ENCODE results near the gene MS4A15. TPM values are rescaled to one million over a fixed set of nuclear protein-coding genes. Genes with fewer than 3 reads are reported as not detected.

Gene MS4A15
- total RNA-seq, 1 donor from 2014 or later, result not detected

DNA sequence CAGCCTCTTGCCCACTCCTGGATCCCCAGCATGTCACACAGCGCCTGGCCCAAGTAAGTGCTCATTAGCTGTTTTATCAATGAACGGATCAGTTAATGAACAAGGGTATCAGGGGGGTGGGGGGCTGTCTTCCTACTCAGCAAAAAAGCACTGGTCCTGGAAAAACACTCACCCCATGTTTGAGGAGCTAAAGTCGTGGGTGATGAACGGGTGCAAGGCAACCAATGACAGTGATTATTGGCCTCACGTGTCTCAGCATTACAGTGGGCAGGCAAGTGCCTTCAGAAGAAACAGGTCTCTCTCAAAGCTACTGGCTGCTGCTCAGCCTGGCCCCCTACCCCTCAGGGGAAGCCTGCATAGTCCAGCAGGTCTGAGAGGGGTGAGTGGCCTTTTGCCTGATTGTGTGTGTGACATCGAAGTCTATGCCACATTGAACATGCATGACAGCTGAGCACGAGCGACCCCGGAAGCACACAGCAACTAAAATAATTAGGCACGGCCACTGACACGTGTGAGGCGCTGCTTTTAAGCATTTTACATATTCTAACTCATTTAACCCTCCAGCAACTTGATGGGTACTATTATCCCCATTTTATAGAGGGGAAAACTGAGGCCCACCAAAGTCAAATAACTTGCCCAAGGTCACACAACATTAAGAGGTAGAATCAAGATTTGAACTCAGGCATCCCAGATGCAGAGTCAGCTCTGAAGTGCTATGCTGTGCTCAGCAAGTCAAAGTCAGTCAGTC is 25.9 kb downstream of the MS4A15 start:
- Histone ChIP-seq H3K27me3 (no peaks in the 10 kb centered on the region), H3K4me3 (no peak overlapping the region), H3K27ac (no peak overlapping the region), H3K36me3 (no peaks in the 10 kb centered on the region), H3K9ac (no peak overlapping the region), H3K4me2 (no peak overlapping the region), H3K9me3 (ENCODE audit: low read depth) (no peaks in the 10 kb centered on the region), H3K4me1 (no peaks in the 10 kb centered on the region), H4K20me1 (ENCODE audit: low read depth) (no peaks in the 10 kb centered on the region), H3F3A (ENCODE audit: low read depth) (no peaks in the 10 kb centered on the region), H3K79me2 (ENCODE audit: low read depth) (no peaks in the 10 kb centered on the region), H2AFZ (replicated peaks) (no peak overlapping the region)
- H3K36me3 Mint-ChIP-seq, result no peaks in the 10 kb centered on the region
- H3K4me1 Mint-ChIP-seq, result peaks cover 15% of the 10 kb centered on the region
- H3K27ac Mint-ChIP-seq, result no peak overlapping the region
- H3K9me3 Mint-ChIP-seq, result no peaks in the 10 kb centered on the region
- no peak overlapping the region for H3K4me3 Mint-ChIP-seq
- no peak for DNase-seq (ENCODE audit: low spot score)
- TF ChIP-seq, protein P1, sequence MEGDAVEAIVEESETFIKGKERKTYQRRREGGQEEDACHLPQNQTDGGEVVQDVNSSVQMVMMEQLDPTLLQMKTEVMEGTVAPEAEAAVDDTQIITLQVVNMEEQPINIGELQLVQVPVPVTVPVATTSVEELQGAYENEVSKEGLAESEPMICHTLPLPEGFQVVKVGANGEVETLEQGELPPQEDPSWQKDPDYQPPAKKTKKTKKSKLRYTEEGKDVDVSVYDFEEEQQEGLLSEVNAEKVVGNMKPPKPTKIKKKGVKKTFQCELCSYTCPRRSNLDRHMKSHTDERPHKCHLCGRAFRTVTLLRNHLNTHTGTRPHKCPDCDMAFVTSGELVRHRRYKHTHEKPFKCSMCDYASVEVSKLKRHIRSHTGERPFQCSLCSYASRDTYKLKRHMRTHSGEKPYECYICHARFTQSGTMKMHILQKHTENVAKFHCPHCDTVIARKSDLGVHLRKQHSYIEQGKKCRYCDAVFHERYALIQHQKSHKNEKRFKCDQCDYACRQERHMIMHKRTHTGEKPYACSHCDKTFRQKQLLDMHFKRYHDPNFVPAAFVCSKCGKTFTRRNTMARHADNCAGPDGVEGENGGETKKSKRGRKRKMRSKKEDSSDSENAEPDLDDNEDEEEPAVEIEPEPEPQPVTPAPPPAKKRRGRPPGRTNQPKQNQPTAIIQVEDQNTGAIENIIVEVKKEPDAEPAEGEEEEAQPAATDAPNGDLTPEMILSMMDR (IDR thresholded peaks at IDR 0.05), result no peak
- no peak for TF ChIP-seq EZH2 (IDR thresholded peaks at IDR 0.05)
- TF ChIP-seq EZH2phosphoT487 (IDR thresholded peaks at IDR 0.05), result no peak
- peaks cover 4% of the 10 kb centered on the region for H3K27me3 Mint-ChIP-seq (ENCODE audit: insufficient read depth, low read depth)

GRCh38 chr11:60783141-60783484 is 26.4 kb downstream of the MS4A15 start:
- Histone ChIP-seq H4K20me1 (ENCODE audit: low read depth) (no peaks in the 10 kb centered on the region), H3K9me3 (ENCODE audit: low read depth) (no peaks in the 10 kb centered on the region), H3K36me3 (no peaks in the 10 kb centered on the region), H2AFZ (replicated peaks) (no peak overlapping the region), H3K27ac (no peak overlapping the region), H3K27me3 (no peaks in the 10 kb centered on the region), H3K4me1 (no peaks in the 10 kb centered on the region), H3F3A (ENCODE audit: low read depth) (no peaks in the 10 kb centered on the region), H3K4me3 (no peak overlapping the region), H3K9ac (no peak overlapping the region), H3K79me2 (ENCODE audit: low read depth) (no peaks in the 10 kb centered on the region), H3K4me2 (no peak overlapping the region)
- peaks cover 2% of the 10 kb centered on the region for H3K27me3 Mint-ChIP-seq (ENCODE audit: insufficient read depth, low read depth)
- no peak overlapping the region for H3K27ac Mint-ChIP-seq
- no peak overlapping the region for H3K4me3 Mint-ChIP-seq
- no peaks in the 10 kb centered on the region for H3K9me3 Mint-ChIP-seq
- no peak for DNase-seq (ENCODE audit: low spot score)
- peaks cover 15% of the 10 kb centered on the region for H3K4me1 Mint-ChIP-seq
- TF ChIP-seq, protein P1 (IDR thresholded peaks at IDR 0.05), result no peak
- no peak for TF ChIP-seq EZH2 (IDR thresholded peaks at IDR 0.05)
- no peak for TF ChIP-seq EZH2phosphoT487 (IDR thresholded peaks at IDR 0.05)
- H3K36me3 Mint-ChIP-seq, result no peaks in the 10 kb centered on the region

DNA sequence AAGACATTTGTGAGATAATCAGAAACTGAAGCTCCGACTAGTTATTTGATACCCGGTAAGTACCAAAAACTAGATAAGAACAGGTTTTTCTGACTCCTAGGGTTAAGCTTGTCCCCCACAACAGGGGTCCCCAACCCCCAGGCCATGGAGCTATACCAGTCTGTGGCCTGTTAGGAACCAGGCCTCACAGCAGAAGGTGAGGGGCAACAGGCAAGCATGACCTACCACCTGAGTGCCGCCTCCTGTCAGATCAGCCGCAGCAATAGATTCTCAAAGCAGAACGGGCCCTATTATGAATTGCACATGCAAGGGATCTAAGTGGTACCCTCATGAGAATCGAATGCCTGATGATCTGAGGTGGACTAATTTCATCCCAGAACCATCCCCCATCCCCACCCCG is 27.2 kb downstream of the MS4A15 start:
- Mint-ChIP-seq H3K9me3 (no peaks in the 10 kb centered on the region), H3K4me3 (no peak overlapping the region), H3K27ac (no peak overlapping the region), H3K27me3 (ENCODE audit: insufficient read depth, low read depth) (peaks cover 4% of the 10 kb centered on the region), H3K4me1 (peaks cover 15% of the 10 kb centered on the region), H3K36me3 (no peaks in the 10 kb centered on the region)
- no peak for DNase-seq (ENCODE audit: low spot score)
- H3K9ac ChIP-seq, result no peak overlapping the region
- H3K27me3 ChIP-seq, result no peaks in the 10 kb centered on the region
- no peak overlapping the region for H3K4me3 ChIP-seq
- H4K20me1 ChIP-seq (ENCODE audit: low read depth), result no peaks in the 10 kb centered on the region
- no peaks in the 10 kb centered on the region for H3F3A ChIP-seq (ENCODE audit: low read depth)
- H3K9me3 ChIP-seq (ENCODE audit: low read depth), result no peaks in the 10 kb centered on the region
- no peaks in the 10 kb centered on the region for H3K36me3 ChIP-seq
- no peaks in the 10 kb centered on the region for H3K4me1 ChIP-seq
- no peak overlapping the region for H3K27ac ChIP-seq
- TF ChIP-seq EZH2 (IDR thresholded peaks at IDR 0.05) (no peak), EZH2phosphoT487 (IDR thresholded peaks at IDR 0.05) (no peak)
- TF ChIP-seq, protein P1 (IDR thresholded peaks at IDR 0.05), result no peak
- no peaks in the 10 kb centered on the region for H3K79me2 ChIP-seq (ENCODE audit: low read depth)
- no peak overlapping the region for H2AFZ ChIP-seq (replicated peaks)
- no peak overlapping the region for H3K4me2 ChIP-seq
